GM21515 (cell line): ENCODE results near the gene CCNJ.

Experiments used
- ATAC-seq: cut with Tn5 transposase; IDR thresholded peaks from one replicate; pipeline ENCODE4 v1.9.1; 2021; ENCODE audit not compliant: unreplicated experiment

Gene CCNJ

DNA sequence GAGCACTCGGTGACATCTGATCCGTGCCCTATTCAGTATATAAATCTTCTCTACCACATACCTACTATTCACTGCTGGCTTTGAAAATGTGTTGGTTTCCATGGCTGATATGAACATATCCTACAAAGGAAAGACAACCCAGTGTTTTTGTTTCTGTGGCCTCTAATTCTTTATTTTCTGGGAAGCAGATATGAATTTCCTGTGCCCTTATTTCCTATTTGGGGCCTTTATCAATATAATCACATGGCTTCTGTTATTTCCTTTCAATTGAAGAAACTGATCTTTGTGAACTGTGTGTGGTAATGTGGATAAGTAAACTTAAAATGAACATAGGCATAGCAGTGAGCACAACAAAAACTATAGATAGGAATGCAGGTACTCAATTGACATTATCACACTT, 10.6 kb downstream of the CCNJ start:
- ATAC-seq, result no peak

DNA sequence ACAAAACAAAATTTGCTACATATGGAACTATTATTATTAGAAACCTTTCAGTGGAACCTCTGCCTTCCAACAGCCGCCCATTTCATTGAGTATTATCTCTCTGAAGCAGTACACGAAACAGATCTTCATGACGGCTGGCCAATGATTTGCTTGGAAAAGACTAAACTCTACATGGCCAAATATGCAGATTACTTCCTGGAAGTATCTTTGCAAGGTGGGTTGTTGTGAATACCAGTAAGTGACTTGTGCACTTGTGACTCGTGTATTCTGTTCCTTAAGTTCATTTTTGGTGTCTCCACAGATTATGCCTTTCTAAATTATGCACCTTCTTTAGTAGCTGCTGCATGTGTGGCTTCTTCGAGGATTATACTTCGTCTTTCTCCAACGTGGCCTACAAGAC, 13.4 kb downstream of the CCNJ start:
- ATAC-seq, result no peak

DNA sequence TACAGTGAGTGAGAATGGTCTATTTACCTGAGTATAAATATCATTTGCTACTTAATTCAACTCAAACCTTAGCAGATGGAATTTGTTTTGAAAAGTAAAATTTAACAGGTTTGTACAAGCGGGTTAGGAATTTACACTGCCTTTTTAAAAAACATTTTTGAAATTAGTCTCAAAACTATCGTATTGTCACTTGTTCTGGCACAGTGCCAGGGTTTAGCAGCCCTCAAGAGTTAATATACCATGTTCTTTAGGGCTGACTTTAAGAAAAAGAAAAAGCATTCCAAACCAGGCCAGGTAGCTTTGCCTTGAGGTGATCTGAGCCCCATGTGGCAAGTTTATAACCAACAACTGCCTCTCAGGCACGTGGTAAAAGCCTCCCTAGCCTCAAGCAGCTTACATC, 17.8 kb downstream of the CCNJ start:
- no peak for ATAC-seq

DNA sequence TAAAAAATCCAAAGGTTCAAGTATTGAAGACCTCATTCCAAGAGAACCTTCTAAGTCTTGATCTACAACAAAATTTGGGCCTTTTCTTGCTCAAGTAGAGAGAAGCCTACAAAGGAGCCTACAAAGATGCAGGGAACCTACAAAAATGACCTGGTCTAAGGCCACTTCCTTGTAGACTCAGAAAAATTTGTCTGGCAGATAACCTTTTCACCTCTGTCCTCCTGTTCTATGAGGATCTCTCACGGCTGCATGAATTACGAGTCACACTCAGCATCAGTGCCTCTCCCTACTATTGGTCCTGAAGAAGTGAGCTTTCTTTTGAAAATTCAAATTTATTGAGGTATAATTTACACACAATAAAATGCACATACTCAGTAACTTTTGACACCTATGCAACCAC, 29.3 kb downstream of the CCNJ start:
- no peak for ATAC-seq

DNA sequence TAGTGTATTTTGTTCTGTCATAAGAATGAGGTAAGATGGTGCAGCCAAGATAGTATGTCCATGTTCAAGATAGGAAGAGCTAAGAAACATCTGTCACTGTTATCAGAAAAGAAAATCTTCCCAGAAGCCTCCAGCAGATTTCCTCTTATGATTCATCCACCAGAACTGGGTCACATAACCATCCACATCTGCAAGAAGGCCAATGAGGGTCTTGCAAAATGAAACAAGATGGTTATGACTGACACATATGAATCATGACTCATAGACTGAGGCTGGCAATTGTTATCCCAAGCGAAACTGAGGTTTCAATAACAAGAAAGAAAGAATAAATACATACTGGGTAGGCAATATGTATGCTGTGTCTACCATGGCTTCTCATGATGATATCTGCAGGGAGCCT, 30.3 kb downstream of the CCNJ start:
- ATAC-seq, result no peak

DNA sequence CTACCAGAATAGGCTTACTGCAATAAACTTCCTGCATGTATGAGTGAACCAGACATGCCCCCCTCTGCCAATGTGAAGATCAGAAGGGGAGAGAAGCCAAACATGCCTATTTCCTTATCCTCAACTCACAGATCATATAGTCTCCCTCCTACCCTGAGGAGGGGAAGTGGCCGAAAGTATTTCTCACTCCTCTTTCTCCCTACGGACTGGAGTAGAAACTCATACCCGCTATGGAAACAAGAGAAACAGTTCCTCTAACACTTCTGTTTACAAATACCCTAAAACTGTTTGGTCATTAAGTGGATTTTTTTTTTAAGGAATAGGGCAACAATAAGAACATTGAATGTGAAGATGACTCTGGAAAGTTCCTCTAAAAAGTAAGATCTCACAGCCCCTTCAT, 31.4 kb downstream of the CCNJ start:
- ATAC-seq, result no peak

DNA sequence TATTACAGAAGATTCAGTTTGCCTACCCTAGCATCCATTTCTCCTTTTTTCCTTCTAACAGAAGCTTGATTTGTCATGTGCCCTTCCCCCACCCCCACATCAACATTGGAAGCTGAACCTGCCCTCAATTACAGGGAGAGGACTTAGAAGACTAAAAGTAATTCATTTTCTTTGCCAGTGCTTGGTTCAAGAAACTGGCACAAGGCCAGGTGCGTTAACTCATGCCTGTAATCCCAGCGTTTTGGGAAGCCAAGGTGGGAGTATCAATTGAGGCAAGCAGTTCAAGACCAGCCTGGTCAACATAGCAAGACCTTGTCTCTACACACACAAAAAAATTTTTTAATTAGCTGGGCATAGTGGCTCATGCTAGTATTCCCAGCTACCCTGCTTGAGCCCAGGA, 32.6 kb downstream of the CCNJ start:
- no peak for ATAC-seq

DNA sequence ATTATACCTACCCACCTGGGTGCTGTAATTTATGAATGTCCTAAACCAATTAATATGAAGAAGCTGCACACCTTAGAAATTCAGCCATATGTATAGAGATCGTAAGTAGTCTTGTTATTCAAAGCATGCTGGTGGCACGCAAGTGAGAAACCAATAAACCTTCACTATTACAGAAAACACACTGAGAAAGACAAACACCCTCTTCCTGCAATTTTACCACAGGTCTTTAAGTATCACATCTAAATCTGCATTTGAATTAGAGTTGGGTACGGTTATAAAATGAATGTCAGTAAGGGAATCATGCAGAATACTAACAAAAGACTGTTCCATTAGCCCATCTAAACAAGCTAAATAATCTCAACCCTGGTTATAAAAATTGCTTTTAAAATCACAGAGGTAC, 33.8 kb downstream of the CCNJ start:
- no peak for ATAC-seq

DNA sequence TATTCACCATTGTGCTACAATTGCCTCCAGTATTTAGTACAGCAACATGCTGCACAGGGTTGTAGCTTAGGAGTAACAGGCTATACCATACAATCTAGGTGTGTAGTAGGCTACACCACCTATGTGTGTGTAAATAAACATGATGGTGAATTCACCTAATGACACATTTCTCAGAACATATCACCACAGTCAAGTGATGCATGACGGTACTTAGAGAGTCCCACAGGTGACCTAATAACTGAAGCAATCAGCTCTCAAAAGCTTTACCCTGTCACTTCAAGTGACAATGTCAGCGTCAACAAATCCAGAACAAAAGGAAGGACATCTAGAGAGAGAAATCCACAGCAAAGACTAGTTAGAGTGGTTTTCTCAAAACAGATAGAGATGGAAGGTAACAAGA, 38.8 kb downstream of the CCNJ start:
- no peak for ATAC-seq

DNA sequence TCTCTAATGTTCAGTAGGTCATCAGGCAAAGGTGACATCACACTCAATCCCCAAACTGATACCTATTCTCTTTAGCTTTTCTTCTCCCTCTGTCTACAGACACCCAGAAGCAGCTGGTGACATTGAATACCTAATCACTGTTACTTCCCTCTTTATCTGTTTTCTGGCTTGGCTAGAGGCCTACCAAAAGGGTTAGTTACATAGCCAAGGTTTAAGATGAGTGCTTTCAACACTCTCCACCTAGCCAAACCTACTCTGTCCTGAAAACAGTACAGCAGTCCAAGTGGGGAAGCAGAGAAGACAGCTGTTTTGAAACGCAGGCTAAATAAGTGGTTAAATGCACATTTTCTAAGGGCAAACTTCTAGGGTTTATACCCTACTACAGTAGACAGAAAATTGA, 39.4 kb downstream of the CCNJ start:
- no peak for ATAC-seq

DNA sequence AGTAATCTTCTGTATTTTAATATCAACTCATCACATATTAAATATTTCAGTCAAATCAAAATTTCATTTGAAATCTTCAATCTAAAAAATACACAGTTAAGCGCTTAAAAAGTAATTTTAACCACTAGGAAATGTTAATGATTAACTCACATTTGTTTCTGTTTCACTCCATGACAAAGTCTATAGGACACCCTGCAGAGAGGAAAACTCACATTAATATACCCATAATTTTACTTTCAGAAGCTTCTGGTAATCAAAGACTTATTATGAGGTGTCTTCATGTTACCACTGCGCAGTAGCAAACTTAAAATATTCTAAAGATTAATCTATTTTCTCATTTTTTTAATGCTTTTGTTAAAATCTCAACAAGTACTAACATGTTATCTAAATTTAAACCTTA, 45.7 kb downstream of the CCNJ start:
- ATAC-seq, result no peak

DNA sequence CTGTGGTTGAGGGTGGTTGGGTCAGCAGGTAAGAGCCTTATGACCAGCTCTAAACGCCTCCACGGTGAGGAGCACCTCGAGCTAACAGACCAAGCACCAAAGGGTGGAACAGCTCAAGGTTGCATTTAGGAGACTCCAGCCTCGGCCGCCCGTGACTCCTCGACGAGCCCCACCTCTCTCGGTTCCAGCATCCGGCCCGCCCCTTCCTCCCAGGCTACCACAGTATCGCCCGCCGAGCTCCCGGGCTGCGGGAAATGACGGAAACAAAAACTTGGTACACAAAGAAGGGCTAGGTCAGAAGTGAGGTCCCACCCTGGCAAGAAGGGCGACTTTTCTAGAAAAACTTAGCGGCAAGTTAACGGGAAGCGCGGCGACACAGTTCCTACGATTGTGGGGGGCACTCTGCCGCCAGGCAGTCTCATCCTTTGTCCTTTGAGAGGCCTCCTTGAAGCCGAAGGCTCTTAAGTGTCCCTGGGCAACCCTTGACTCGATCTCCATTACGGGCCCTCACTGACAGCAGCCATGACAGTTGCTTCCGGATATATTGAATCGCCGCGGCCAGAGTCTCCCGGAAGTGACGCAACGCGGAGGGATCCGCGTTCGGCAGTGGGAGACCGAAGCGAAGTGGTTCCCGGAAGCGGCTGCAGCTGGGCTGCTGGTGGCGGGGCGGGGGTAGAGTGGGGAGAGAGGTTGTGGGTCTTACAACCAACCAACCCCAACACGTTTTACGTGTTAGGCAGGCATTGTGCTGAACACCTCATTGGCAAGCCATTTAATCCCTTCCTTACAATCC, 46.5 kb downstream of the CCNJ start:
- peak; percentile 84 for ATAC-seq

DNA sequence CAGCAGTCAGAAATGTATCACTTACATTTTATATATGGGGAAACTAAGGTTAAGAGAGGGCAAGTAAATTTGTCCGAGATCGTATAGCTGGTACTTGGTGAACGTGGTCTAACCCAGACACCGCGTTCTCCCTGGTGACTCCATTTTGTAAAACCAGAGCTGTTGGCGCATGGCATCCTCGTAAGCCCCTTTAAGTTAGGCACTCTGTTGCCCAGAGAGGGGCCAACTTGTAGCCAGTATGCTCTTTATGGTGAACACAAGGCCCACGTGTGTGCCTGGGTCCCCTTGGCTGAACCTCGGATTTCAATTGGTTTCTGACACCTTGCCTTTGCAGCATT, 47.0 kb downstream of the CCNJ start:
- no peak for ATAC-seq

DNA sequence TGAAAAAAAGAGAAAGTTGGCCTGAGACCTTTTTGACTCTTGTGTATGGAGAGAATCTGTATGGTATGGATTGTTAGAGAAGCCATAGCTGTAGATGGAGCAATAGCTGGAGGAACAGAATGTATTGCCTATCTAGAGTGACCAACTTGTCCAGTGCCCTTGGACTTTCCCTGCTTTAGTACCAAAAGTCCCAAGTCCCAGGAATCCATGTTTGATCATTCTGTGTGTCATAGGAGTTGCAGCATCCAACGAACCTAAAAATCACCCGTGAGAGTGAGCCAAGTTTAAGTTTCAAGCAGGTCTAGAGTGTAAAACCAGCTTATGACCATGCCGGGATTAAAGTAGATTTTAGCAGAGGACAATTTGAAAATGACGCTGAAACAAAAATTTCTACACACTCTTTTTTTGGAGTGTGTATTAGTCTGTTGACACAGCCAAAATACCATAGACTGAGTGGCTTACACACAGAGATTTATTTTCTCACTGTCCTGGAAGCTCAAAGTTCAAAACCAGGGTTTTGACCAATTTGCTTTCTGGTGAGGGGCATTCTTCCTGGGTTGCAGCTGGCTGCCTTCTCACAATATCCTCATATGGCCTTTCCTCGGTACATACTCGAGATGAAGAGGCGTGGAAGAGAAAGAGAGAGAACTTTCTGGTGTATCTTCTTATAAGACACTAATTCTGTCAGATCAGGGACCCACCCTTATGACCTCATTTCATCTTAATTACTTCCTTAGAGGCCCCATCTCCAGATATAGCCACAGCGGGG, 49.8 kb downstream of the CCNJ start:
- ATAC-seq, result no peak

DNA sequence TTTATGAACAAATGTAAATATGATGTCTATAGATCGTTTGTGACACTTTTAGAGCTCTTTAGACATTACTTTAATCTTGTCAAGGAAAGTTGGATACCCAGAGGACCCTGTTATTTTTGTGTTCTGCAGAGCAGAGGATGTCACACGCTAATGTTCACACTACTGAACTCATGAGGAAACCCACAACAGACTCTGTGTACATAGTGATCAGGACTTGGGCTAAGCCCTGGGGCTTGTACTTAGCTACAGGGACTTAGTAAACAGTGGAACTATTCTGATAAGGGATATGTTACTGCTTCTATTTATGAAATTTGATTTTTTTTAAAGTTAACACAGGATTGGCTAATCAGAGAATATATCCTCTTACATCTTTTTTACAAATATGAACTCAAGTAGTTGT, 50.6 kb downstream of the CCNJ start:
- no peak for ATAC-seq

DNA sequence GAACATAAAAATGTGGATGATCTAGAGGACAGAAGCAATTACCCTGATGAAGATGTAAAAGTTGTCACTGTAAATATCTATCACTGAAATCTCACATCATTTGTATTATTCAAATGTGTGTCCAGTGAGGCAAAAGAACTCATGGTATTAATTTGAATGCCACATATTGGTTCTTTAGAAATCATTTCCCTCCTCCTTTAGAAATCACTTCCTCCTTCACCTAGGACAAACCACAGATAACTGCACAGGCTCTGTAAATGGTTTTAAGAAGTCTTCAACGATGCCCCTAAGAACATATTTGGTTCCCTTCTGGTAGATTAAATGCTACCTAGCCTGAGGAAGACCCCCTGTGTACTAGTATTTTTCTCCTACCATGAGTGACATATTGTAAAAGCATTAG, 53.6 kb downstream of the CCNJ start:
- ATAC-seq, result no peak

DNA sequence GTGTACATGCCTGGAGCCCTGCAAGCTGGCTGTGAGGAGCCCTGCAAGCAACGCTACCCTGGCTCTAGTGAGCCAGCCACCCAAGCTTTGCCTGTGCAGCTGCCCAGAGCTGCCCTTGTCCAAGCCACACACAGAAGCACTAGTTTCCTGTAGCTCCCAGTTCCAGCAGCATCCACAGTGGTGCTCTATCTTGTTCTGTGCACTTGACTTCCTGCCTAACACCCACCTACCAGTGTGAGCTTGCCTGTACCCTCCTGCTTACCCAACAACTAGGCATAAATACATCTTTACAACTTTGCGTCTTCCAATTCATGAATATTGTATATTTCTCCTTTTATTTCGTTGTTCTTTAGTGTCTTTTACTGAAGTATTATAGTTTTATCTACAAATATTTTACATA, 54.5 kb downstream of the CCNJ start:
- ATAC-seq, result no peak

DNA sequence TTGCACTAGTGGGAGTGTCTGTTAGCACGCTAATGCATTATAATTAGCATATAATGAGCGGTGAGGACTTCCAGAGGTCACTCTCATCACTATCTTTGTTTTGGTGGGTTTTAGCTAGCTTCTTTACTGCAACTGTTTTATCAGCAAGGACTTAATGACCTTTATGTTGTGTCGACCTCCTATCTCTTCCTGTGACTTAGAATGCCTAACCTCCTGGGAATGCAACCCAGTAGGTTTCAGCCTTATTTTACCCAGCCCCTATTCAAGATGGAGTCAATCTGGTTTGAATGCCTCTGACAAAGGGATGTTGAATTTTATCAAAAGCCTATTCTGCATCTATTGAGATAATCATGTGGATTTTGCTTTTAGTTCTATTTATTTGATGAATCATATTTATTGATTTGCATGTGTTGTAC, 64.2 kb downstream of the CCNJ start:
- ATAC-seq, result no peak
